Esophagus (tissue), 2 donors: ENCODE measurements around the gene BCORL1. TPM values are rescaled to one million over a fixed set of nuclear protein-coding genes. Genes with fewer than 3 reads are reported as not detected.

Experiments used
- H3K27ac ChIP-seq, 2 donors: one replicate each; pipeline ENCODE4 v1.5.1; 2013; ENCODE audit warnings: low read depth in 2 of 2, mild to moderate bottlenecking in 2 of 2, inconsistent platforms in 1 of 2, low read length in 1 of 2, moderate library complexity in 1 of 2
- H3K27me3 ChIP-seq, 2 donors: one replicate each; pipeline ENCODE4 v1.6.1; 2013; ENCODE audit warnings: low read length in 2 of 2, control low read depth in 1 of 2, mild to moderate bottlenecking in 1 of 2; ENCODE audit not compliant: insufficient read depth in 2 of 2, control insufficient read depth in 1 of 2
- H3K36me3 ChIP-seq, 2 donors: one replicate each; pipeline ENCODE4 v1.6.1; 2013; ENCODE audit warnings: low read length in 1 of 2; ENCODE audit not compliant: control insufficient read depth in 2 of 2, insufficient read depth in 2 of 2
- H3K4me1 ChIP-seq, 2 donors: one replicate each; pipeline ENCODE4 v1.6.1; 2013; ENCODE audit warnings: low read length in 1 of 2; ENCODE audit not compliant: control insufficient read depth in 2 of 2, insufficient read depth in 2 of 2
- H3K4me3 ChIP-seq, 2 donors: one replicate each; pipeline ENCODE4 v1.5.1; 2013; ENCODE audit warnings: low read length in 2 of 2, mild to moderate bottlenecking in 2 of 2, low read depth in 1 of 2, moderate library complexity in 1 of 2
- H3K9me3 ChIP-seq, 2 donors: one replicate each; pipeline ENCODE4 v1.6.1; 2013; ENCODE audit warnings: mild to moderate bottlenecking in 2 of 2, low read depth in 1 of 2, low read length in 1 of 2, moderate library complexity in 1 of 2; ENCODE audit not compliant: control insufficient read depth in 2 of 2, insufficient read depth in 1 of 2
- WGBS, 2 donors: extraction: QIAGEN DNeasy Blood & Tissue Kit; methylation state at CpG; one replicate each; pipeline ENCODE4 v1.1.7; 2013; 5-methylcytosine and 5-hydroxymethylcytosine counted together
- polyA plus RNA-seq, 2 donors: library from polyadenylated mRNA; stranded (reverse); fragments of 200-250 nt; gene quantifications; one replicate each; pipeline ENCODE4 v1.2.3, GENCODE V29; 2013
- donor health status: healthy with polysubstance abuse.
- donor health status: Bipolar disorder and iron deficiency.

Gene BCORL1
- polyA plus RNA-seq, 2 donors = 1.0 to 1.7 TPM

GRCh38 chrX:130018143-130018542 lies 35.7 kb downstream of the BCORL1 start:
- H3K4me3 ChIP-seq = no peak overlapping the region
- H3K9me3 ChIP-seq = no peaks in the 10 kb centered on the region
- 75 to 87% methylated on average over 1 of the region's 1 CpG for WGBS, 2 donors
- H3K36me3 ChIP-seq = peaks cover 0 to 23% of the 10 kb centered on the region in 2 donors
- no peaks in the 10 kb centered on the region for H3K4me1 ChIP-seq
- H3K27ac ChIP-seq = no peak overlapping the region
- H3K27me3 ChIP-seq = no peaks in the 10 kb centered on the region

DNA sequence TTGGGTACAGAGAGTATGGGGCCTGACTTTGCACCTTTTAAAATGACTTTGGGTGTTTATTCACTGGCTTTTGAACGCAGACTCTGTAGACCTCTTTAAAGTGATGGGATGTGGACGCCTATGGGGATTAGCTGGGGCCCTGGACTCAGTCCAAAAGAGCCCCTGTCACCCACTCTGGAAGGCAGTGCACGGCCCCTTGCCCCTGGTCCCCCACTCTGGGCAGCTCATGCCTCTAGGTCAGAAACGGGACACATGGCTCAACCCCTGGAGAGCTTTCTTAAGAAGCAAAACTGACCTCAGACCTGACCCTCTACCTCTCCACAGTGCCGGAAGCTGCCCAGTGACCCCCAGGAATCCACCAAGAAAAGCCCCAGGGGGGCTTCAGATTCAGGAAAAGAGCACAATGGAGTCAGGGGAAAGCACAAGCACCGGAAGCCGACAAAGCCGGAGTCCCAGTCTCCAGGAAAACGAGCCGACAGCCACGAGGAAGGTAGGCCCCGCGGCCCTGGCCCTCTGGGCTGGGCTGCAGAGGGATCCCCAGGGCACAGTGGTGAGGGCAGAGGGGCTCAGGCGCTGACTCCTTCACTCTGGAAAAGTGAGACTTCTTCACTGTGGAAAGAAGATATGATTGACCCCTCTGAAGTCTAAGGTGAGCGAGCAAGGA lies 38.4 kb downstream of the BCORL1 start:
- no peaks in the 10 kb centered on the region for H3K4me1 ChIP-seq
- no peaks in the 10 kb centered on the region for H3K27me3 ChIP-seq
- no peaks in the 10 kb centered on the region for H3K9me3 ChIP-seq
- H3K36me3 ChIP-seq = peaks cover 0 to 25% of the 10 kb centered on the region in 2 donors
- H3K27ac ChIP-seq = no peak overlapping the region
- 79 to 82% methylated on average over 15 of the region's 15 CpGs for WGBS, 2 donors
- no peak overlapping the region for H3K4me3 ChIP-seq

DNA sequence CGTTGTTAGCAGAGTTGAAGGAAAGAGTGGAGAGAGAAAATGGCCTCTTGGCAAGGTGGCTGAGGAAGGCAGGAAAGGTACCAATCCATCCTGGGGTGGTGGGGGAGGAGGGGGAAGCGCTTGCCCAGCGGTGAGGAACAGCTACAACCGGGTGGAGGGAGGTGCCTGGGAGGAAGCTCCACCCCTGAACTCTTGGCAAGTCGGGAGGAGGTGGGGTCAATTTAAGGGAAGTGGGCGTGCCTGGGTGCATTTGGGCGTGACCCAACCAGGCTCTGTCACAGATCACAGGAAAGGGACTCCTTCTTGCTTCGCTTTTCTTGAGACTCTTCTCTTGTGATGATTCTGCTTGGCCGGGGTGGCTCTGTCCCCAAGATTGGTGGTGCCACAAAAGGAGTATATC lies 41.7 kb downstream of the BCORL1 start:
- WGBS, 2 donors = 14 to 30% methylated on average over 7 to 9 of the region's 9 CpGs
- Histone ChIP-seq H3K27ac (peak overlapping the region in 1 of 2 donors; percentile 40), H3K4me1 (no peaks in the 10 kb centered on the region), H3K9me3 (no peaks in the 10 kb centered on the region), H3K36me3 (peaks cover 0 to 25% of the 10 kb centered on the region in 2 donors), H3K4me3 (no peak overlapping the region), H3K27me3 (no peaks in the 10 kb centered on the region)

DNA sequence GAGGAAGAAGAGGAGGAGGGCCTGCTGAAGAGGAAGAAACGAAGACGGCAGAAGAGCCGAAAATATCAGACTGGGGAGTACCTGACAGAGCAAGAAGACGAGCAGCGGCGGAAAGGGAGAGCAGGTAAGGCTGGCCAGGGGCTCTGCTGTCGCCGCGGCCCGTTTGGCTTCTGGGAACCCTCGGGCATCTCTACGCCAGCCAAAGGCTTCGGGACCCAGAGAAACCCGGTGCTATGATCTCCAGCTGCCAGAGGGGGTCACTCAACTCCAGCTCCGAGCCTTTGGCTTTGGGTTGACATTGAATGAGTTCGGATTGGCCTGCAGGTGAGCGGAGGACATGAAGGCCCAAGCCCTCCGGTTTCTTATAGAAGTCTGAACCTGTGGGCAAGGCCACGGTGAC lies 42.8 kb downstream of the BCORL1 start:
- Histone ChIP-seq H3K4me3 (no peak overlapping the region), H3K9me3 (no peaks in the 10 kb centered on the region), H3K27ac (no peak overlapping the region), H3K36me3 (peaks cover 0 to 25% of the 10 kb centered on the region in 2 donors), H3K4me1 (no peaks in the 10 kb centered on the region), H3K27me3 (no peaks in the 10 kb centered on the region)
- 78 to 85% methylated on average over 19 of the region's 19 CpGs for WGBS, 2 donors

DNA sequence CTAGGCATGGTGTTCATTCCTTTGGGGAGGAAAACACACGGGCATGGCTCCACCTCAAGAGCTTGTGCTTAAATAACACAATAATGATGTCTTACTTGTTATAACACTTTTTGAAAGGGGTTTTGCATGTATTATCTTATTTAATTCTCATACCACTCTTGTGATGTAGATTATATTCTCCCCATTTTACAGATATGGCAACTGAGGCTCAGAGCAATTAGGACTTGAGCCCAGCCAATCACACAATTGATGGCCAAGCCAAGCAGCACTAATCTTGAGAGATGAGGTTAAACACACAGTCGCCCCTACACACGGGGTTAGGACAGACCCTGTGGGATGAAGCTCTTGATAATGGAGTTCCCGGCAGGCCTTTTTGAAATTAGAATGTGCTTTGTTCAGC lies 45.1 kb downstream of the BCORL1 start:
- H3K36me3 ChIP-seq = peaks cover 0 to 15% of the 10 kb centered on the region in 2 donors
- 79 to 90% methylated on average over 4 of the region's 4 CpGs for WGBS, 2 donors
- H3K27ac ChIP-seq = no peak overlapping the region
- H3K9me3 ChIP-seq = no peaks in the 10 kb centered on the region
- no peaks in the 10 kb centered on the region for H3K4me1 ChIP-seq
- no peaks in the 10 kb centered on the region for H3K27me3 ChIP-seq
- no peak overlapping the region for H3K4me3 ChIP-seq

GRCh38 chrX:130028196-130028595 lies 45.8 kb downstream of the BCORL1 start:
- Histone ChIP-seq H3K27me3 (no peaks in the 10 kb centered on the region), H3K36me3 (peaks cover 0 to 10% of the 10 kb centered on the region in 2 donors), H3K27ac (no peak overlapping the region), H3K9me3 (no peaks in the 10 kb centered on the region), H3K4me1 (no peaks in the 10 kb centered on the region), H3K4me3 (no peak overlapping the region)
- WGBS, 2 donors = 50% methylated on average over 5 of the region's 5 CpGs

- Histone ChIP-seq H3K27ac (no peak overlapping the region), H3K4me3 (no peak overlapping the region), H3K4me1 (no peaks in the 10 kb centered on the region), H3K9me3 (no peaks in the 10 kb centered on the region), H3K27me3 (no peaks in the 10 kb centered on the region), H3K36me3 (peaks cover 0 to 10% of the 10 kb centered on the region in 2 donors)
- 80 to 86% methylated on average over 4 of the region's 4 CpGs for WGBS, 2 donors
Observed at GRCh38 chrX:130030826-130031225, 48.4 kb downstream of the BCORL1 start.

GRCh38 chrX:130032552-130032951 lies 50.1 kb downstream of the BCORL1 start:
- Histone ChIP-seq H3K36me3 (peaks cover 0 to 13% of the 10 kb centered on the region in 2 donors), H3K27ac (no peak overlapping the region)
- 74 to 92% methylated on average over 3 of the region's 3 CpGs for WGBS, 2 donors

GRCh38 chrX:130034178-130034577 lies 51.7 kb downstream of the BCORL1 start:
- Histone ChIP-seq H3K27me3 (no peaks in the 10 kb centered on the region), H3K27ac (no peak overlapping the region), H3K9me3 (no peaks in the 10 kb centered on the region), H3K4me3 (no peak overlapping the region), H3K36me3 (peaks cover 0 to 13% of the 10 kb centered on the region in 2 donors), H3K4me1 (no peaks in the 10 kb centered on the region)
- 74 to 90% methylated on average over 7 of the region's 7 CpGs for WGBS, 2 donors

More at GRCh38 chrX:130032552-130032951, 50.1 kb downstream of the BCORL1 start:
- no peaks in the 10 kb centered on the region for H3K4me1 ChIP-seq
- H3K4me3 ChIP-seq = no peak overlapping the region
- no peaks in the 10 kb centered on the region for H3K27me3 ChIP-seq
- H3K9me3 ChIP-seq = no peaks in the 10 kb centered on the region

- H3K36me3 ChIP-seq = peaks cover 0 to 16% of the 10 kb centered on the region in 2 donors
- WGBS, 2 donors = 72 to 98% methylated on average over 2 of the region's 2 CpGs
- H3K4me1 ChIP-seq = no peaks in the 10 kb centered on the region
- no peak overlapping the region for H3K4me3 ChIP-seq
- peaks cover 0 to 4% of the 10 kb centered on the region in 2 donors for H3K27me3 ChIP-seq
- no peak overlapping the region for H3K27ac ChIP-seq
- H3K9me3 ChIP-seq = no peaks in the 10 kb centered on the region
Observed at GRCh38 chrX:130039847-130040246, 57.4 kb downstream of the BCORL1 start.
